Measurements from ENCODE around the gene LDLRAD1.

The LDLRAD1 gene

DNA sequence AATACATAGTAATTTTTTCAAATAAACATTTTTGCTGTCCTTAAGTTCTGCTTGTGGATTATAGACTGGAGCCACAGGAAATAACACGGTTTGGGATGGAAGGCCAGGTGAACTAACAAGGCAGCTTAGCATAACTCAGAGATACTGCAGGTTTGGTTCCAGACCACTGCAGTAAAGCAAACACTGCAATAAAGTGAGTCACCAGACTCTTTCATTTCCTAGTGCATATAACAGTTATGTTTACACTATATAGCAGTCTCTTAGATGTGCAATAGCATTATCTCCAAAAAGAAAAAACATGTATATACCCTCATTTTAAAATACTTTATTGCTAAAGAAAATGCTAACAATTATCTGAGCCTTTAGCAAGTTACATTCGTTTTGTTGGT lies 49.9 kb downstream of the LDLRAD1 start:
- H4K20me1 ChIP-seq, result no peaks in the 10 kb centered on the region
- peaks cover 93% of the 10 kb centered on the region for H3K36me3 ChIP-seq
- H3K9ac ChIP-seq, result no peak overlapping the region
- TF ChIP-seq Cebpa-rat (IDR thresholded peaks at IDR 0.05), result no peak
- no peak overlapping the region for H3K4me3 ChIP-seq
- no peaks in the 10 kb centered on the region for H3K4me1 ChIP-seq
- H3K9me3 ChIP-seq, result no peaks in the 10 kb centered on the region
- H3K4me2 ChIP-seq, result no peak overlapping the region
- H3K27ac ChIP-seq, result no peak overlapping the region
- H3K27me3 ChIP-seq, result no peaks in the 10 kb centered on the region

GRCh38 chr1:53967409-53968124 lies 50.4 kb downstream of the LDLRAD1 start:
- Histone ChIP-seq H3K4me1 (no peaks in the 10 kb centered on the region), H3K4me2 (no peak overlapping the region), H3K36me3 (peaks cover 94% of the 10 kb centered on the region), H4K20me1 (no peaks in the 10 kb centered on the region), H3K9me3 (no peaks in the 10 kb centered on the region), H3K9ac (no peak overlapping the region), H3K27ac (no peak overlapping the region), H3K27me3 (no peaks in the 10 kb centered on the region), H3K4me3 (no peak overlapping the region)
- no peak for TF ChIP-seq Cebpa-rat (IDR thresholded peaks at IDR 0.05)

- H4K20me1 ChIP-seq, result no peaks in the 10 kb centered on the region
- H3K4me3 ChIP-seq, result no peak overlapping the region
- no peak overlapping the region for H3K27ac ChIP-seq
- TF ChIP-seq Cebpa-rat (IDR thresholded peaks at IDR 0.05), result no peak
- H3K9me3 ChIP-seq, result no peaks in the 10 kb centered on the region
- peaks cover 94% of the 10 kb centered on the region for H3K36me3 ChIP-seq
- H3K4me1 ChIP-seq, result no peaks in the 10 kb centered on the region
- no peak overlapping the region for H3K4me2 ChIP-seq
- no peak overlapping the region for H3K9ac ChIP-seq
- no peaks in the 10 kb centered on the region for H3K27me3 ChIP-seq
These were observed 51.2 kb downstream of the LDLRAD1 start for GRCh38 chr1:53966794-53967193.

DNA sequence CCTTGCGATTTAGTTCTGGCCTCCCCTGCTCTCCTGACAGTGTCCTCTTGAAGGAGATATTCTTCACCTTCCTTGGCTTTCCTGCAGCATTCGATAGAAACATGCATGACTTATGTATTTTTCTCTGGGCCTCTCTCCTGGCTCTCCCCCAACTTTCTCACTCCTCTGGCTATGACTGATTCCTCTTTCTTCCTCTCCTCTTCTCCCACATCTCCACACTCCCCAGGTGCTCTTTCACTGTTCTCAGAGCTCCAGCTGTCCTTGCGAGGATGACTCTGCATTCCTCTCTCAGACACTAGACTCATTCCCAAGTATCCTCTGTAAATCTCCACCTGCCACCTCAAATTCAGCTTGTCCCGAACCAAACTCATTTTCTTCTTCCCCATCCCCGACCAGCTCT lies 53.9 kb downstream of the LDLRAD1 start:
- Histone ChIP-seq H3K36me3 (peaks cover 92% of the 10 kb centered on the region), H3K9me3 (no peaks in the 10 kb centered on the region), H3K4me3 (no peak overlapping the region), H3K27me3 (no peaks in the 10 kb centered on the region), H3K27ac (no peak overlapping the region), H3K4me2 (no peak overlapping the region), H3K4me1 (no peaks in the 10 kb centered on the region), H3K9ac (no peak overlapping the region), H4K20me1 (no peaks in the 10 kb centered on the region)
- TF ChIP-seq Cebpa-rat (IDR thresholded peaks at IDR 0.05), result no peak

DNA sequence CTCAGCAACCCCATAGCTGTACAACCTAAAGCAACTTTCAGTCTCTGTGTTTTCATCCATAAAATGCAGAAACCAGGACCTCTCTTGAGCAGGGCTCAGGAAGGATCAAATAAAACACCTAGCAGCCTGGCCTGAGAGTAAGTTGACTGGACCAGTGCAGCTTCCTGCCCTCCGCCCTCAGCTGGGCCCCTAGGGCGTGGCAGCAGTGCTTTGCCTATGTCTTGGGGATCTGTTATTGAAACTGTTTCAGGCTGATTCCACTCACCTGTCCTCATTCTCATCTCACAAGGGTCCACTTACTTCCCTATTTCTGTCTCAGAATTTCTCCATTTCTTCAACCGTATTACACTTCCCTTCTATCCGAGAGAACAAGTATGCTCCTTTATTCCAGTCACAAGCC lies 54.5 kb downstream of the LDLRAD1 start:
- no peaks in the 10 kb centered on the region for H3K9me3 ChIP-seq
- H3K4me2 ChIP-seq, result no peak overlapping the region
- no peak for TF ChIP-seq Cebpa-rat (IDR thresholded peaks at IDR 0.05)
- no peaks in the 10 kb centered on the region for H3K4me1 ChIP-seq
- H3K4me3 ChIP-seq, result no peak overlapping the region
- H3K27me3 ChIP-seq, result no peaks in the 10 kb centered on the region
- no peak overlapping the region for H3K9ac ChIP-seq
- H4K20me1 ChIP-seq, result no peaks in the 10 kb centered on the region
- H3K27ac ChIP-seq, result no peak overlapping the region
- peaks cover 90% of the 10 kb centered on the region for H3K36me3 ChIP-seq

GRCh38 chr1:53962395-53962794 lies 55.6 kb downstream of the LDLRAD1 start:
- Histone ChIP-seq H3K4me2 (no peak overlapping the region), H3K27ac (no peak overlapping the region), H3K9ac (no peak overlapping the region), H3K4me1 (no peaks in the 10 kb centered on the region), H3K4me3 (no peak overlapping the region), H3K36me3 (peaks cover 88% of the 10 kb centered on the region), H3K27me3 (no peaks in the 10 kb centered on the region), H3K9me3 (no peaks in the 10 kb centered on the region), H4K20me1 (no peaks in the 10 kb centered on the region)
- no peak for TF ChIP-seq Cebpa-rat (IDR thresholded peaks at IDR 0.05)

DNA sequence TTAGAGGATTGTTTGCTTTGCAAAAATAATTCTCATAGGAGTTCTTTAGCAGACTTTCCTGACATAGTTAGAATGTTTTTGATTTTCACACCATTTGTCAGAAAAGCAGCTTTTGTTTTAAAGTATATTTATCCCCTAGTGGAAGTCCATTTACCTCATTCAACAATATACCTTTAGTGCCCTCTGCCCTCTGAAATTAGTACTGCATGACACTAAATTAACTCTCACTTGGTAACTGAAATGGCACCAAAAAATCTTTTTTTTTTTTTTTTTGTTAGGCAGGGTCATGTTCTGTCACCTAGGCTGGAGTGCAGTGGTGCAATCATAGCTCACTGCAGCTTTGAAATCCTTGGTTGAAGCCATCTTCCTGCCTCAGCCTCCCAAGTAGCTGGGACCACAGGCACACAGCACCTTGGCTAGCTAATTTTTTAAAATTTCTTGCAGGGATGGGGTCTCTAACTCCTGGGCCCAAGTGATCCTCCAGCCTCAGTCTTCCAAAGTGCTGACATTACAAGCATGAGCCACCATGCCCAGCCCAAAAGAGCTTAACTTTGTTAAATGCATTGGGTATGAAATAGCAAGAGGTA lies 58.2 kb downstream of the LDLRAD1 start:
- Histone ChIP-seq H3K27ac (no peak overlapping the region), H4K20me1 (no peaks in the 10 kb centered on the region), H3K36me3 (peaks cover 88% of the 10 kb centered on the region), H3K9me3 (no peaks in the 10 kb centered on the region), H3K27me3 (no peaks in the 10 kb centered on the region), H3K4me2 (no peak overlapping the region), H3K4me3 (no peak overlapping the region), H3K9ac (no peak overlapping the region), H3K4me1 (no peaks in the 10 kb centered on the region)
- no peak for TF ChIP-seq Cebpa-rat (IDR thresholded peaks at IDR 0.05)
